ENCODE results near the gene DHRS11. TPM values are rescaled to one million over a fixed set of nuclear protein-coding genes. Genes with fewer than 3 reads are reported as not detected.

DHRS11 gene
- total and polyA plus RNA-seq, 2 of the 8 experiments (the other 6 are each of a cell fraction or from before 2014, with no cell fraction given), result 29.5 to 63.3 TPM

DNA sequence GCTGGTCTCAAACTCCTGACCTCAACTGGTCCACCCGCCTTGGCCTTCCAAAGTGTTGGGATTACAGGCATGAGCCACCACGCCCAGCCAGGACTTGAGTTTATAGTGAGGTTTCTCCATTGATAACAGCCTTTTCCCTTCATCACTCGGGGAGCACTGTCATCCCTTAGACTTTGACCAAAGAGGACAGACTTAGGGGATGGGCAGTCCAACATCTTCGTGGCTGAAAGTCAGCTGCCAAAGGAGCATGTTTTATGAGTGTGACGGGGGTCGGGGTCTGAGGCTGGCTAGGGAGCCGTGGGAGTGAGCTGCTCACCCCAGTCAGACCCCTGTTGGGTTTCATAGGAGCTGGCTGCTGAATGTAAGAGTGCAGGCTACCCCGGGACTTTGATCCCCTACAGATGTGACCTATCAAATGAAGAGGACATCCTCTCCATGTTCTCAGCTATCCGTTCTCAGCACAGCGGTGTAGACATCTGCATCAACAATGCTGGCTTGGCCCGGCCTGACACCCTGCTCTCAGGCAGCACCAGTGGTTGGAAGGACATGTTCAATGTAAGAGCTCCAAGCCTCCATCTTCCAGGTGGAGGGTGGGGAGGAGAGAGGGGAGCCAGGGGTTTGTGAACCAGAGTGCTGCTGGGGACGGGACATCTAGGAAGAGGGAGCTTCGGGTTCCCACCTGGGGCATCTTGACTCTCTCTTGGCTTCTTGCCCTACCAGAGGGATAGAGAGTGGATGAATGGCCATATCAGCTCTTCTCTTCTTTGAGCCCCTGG lies 3.1 kb downstream of the DHRS11 start:
- 71% methylated on average over 11 of the region's 13 CpGs; no CpG with 5 or more reads in 1 of the 2 experiments for WGBS, 2 experiments (ENCODE audit: extremely low coverage in 1 of 2, insufficient coverage in 1 of 2, insufficient read length in 1 of 2, insufficient replicate concordance in 2 of 2, low coverage in 1 of 2, low lambda C conversion rate in 2 of 2, missing lambda C conversion rate in 1 of 2)
- Histone ChIP-seq H2BK120ac (replicated peaks; ENCODE audit: low read depth, low read length) (no peak overlapping the region), H2AK5ac (ENCODE audit: low read depth, low read length) (no peak overlapping the region), H4K5ac (ENCODE audit: insufficient read length, low read depth, low read length) (no peak overlapping the region), H3K56ac (replicated peaks; ENCODE audit: insufficient read length, low read depth, low read length) (no peak overlapping the region), H3K4me3 (ENCODE audit: extremely low read depth in 1 of 4, insufficient read depth in 2 of 4, low read depth in 3 of 4, low read length in 4 of 4) (no peak overlapping the region), H3K23me2 (ENCODE audit: low read depth, low read length) (peaks cover 7% of the 10 kb centered on the region), H3K79me2 (ENCODE audit: control insufficient read depth in 1 of 2, insufficient read depth in 2 of 2, low read length in 2 of 2) (peaks cover 5 to 16% of the 10 kb centered on the region in 2 experiments; a peak in 3 of 4 replicates), H3K4me1 (replicated peaks in 1 of 4; ENCODE audit: control insufficient read depth in 3 of 4, insufficient read depth in 4 of 4, low read length in 3 of 4) (peaks cover 0 to 15% (median 11%) of the 10 kb centered on the region in 4 experiments; a peak in 5 of 7 replicates), H4K20me1 (replicated peaks in 1 of 2; ENCODE audit: control insufficient read depth in 1 of 2, insufficient read depth in 2 of 2, low read length in 2 of 2) (peaks cover 0 to 4% of the 10 kb centered on the region in 2 experiments), H3K79me1 (ENCODE audit: low read depth, low read length) (peaks cover 3% of the 10 kb centered on the region; the same call in 1 of the 2 replicates), H3K4me2 (ENCODE audit: insufficient read depth in 1 of 2, low read depth in 2 of 2, low read length in 2 of 2) (no peak overlapping the region), H2BK20ac (ENCODE audit: low read length) (no peak overlapping the region), H3K36me3 (ENCODE audit: control insufficient read depth in 2 of 4, insufficient read depth in 4 of 4, low read length in 3 of 4) (peaks cover 0 to 3% (median 2%) of the 10 kb centered on the region in 4 experiments; a peak in 3 of 8 replicates), H3K14ac (ENCODE audit: insufficient read length) (no peak overlapping the region), H3K18ac (ENCODE audit: extremely low read depth, low read length) (no peak overlapping the region), H2BK5ac (ENCODE audit: low read depth, low read length) (no peak overlapping the region), H3K27ac (ENCODE audit: low read depth, low read length) (no peak overlapping the region), H2BK15ac (ENCODE audit: low read length) (no peak overlapping the region), H2BK12ac (ENCODE audit: low read depth, low read length) (no peak overlapping the region), H3K23ac (ENCODE audit: insufficient read length) (no peak overlapping the region), H3K9me3 (ENCODE audit: insufficient read depth in 2 of 2, low read depth in 1 of 2, low read length in 1 of 2) (no peaks in the 10 kb centered on the region), H3K4ac (replicated peaks; ENCODE audit: insufficient read length, low read depth, low read length) (no peak overlapping the region), H4K91ac (replicated peaks; ENCODE audit: insufficient read length, low read length) (no peak overlapping the region), H3K27me3 (replicated peaks in 1 of 4; ENCODE audit: control insufficient read depth in 3 of 4, extremely low read depth in 1 of 4, insufficient read depth in 3 of 4, low read length in 3 of 4) (no peaks in the 10 kb centered on the region), H2AFZ (ENCODE audit: low read length) (no peak overlapping the region), H3K9ac (replicated peaks in 1 of 4; ENCODE audit: extremely low read depth in 1 of 4, low read depth in 3 of 4, low read length in 3 of 4) (no peak overlapping the region), H4K8ac (ENCODE audit: extremely low read depth, insufficient read depth, low read length) (no peak overlapping the region)
- POLR2A ChIA-PET (ENCODE audit: partially characterized antibody), result interaction anchor here (1.4 to 6.4 kb wide), 2 partner anchors 7 to 61 kb away, joined by 3 to 55 read pairs; partner anchors contain the start of gene MRM1
- TF ChIP-seq, protein P1, sequence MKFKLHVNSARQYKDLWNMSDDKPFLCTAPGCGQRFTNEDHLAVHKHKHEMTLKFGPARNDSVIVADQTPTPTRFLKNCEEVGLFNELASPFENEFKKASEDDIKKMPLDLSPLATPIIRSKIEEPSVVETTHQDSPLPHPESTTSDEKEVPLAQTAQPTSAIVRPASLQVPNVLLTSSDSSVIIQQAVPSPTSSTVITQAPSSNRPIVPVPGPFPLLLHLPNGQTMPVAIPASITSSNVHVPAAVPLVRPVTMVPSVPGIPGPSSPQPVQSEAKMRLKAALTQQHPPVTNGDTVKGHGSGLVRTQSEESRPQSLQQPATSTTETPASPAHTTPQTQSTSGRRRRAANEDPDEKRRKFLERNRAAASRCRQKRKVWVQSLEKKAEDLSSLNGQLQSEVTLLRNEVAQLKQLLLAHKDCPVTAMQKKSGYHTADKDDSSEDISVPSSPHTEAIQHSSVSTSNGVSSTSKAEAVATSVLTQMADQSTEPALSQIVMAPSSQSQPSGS (IDR thresholded peaks at IDR 0.05; ENCODE audit: low read length), result no peak
- TF ChIP-seq CREB1 (IDR thresholded peaks at IDR 0.05) (no peak), SIN3A (conservative IDR thresholded peaks at IDR 0.05 in 1 of 2, IDR thresholded peaks at IDR 0.05 in 1 of 2; ENCODE audit: low read depth in 1 of 2, low read length in 2 of 2) (no peak), CHD2 (IDR thresholded peaks at IDR 0.05; ENCODE audit: low read length) (no peak), KDM5A (IDR thresholded peaks at IDR 0.05; ENCODE audit: low read length) (no peak), EZH2 (IDR thresholded peaks at IDR 0.05; ENCODE audit: low read depth, low read length, severe bottlenecking) (no peak), HDAC6 (IDR thresholded peaks at IDR 0.05; ENCODE audit: low read depth, low read length) (no peak), BACH1 (IDR thresholded peaks at IDR 0.05; ENCODE audit: low read length) (no peak), SRF (IDR thresholded peaks at IDR 0.05; ENCODE audit: low read depth, low read length) (no peak)
- FAIRE-seq (no peak), DNase-seq (ENCODE audit: low read depth in 1 of 2, low spot score in 2 of 2) (no peak)
- CTCF ChIA-PET (ENCODE audit: partially characterized antibody), result interaction anchor here (0.6 to 3.2 kb wide), 5 partner anchors 8 to 579 kb away, joined by 3 to 18 read pairs (median 4); partner anchors contain the start of gene MRM1
